ENCODE results near the gene PDE4D. TPM values are rescaled to one million over a fixed set of nuclear protein-coding genes. Genes with fewer than 3 reads are reported as not detected.

PDE4D gene
- total and polyA plus RNA-seq, 10 of the 15 experiments (the other 5 are each of a cell fraction or from before 2014, with no cell fraction given) = 0.87 to 4.1 (median 2.2) TPM

- TF ChIP-seq, protein P1, sequence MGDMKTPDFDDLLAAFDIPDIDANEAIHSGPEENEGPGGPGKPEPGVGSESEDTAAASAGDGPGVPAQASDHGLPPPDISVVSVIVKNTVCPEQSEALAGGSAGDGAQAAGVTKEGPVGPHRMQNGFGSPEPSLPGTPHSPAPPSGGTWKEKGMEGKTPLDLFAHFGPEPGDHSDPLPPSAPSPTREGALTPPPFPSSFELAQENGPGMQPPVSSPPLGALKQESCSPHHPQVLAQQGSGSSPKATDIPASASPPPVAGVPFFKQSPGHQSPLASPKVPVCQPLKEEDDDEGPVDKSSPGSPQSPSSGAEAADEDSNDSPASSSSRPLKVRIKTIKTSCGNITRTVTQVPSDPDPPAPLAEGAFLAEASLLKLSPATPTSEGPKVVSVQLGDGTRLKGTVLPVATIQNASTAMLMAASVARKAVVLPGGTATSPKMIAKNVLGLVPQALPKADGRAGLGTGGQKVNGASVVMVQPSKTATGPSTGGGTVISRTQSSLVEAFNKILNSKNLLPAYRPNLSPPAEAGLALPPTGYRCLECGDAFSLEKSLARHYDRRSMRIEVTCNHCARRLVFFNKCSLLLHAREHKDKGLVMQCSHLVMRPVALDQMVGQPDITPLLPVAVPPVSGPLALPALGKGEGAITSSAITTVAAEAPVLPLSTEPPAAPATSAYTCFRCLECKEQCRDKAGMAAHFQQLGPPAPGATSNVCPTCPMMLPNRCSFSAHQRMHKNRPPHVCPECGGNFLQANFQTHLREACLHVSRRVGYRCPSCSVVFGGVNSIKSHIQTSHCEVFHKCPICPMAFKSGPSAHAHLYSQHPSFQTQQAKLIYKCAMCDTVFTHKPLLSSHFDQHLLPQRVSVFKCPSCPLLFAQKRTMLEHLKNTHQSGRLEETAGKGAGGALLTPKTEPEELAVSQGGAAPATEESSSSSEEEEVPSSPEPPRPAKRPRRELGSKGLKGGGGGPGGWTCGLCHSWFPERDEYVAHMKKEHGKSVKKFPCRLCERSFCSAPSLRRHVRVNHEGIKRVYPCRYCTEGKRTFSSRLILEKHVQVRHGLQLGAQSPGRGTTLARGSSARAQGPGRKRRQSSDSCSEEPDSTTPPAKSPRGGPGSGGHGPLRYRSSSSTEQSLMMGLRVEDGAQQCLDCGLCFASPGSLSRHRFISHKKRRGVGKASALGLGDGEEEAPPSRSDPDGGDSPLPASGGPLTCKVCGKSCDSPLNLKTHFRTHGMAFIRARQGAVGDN (IDR thresholded peaks at IDR 0.05) = no peak
- TF ChIP-seq E2F8 (IDR thresholded peaks at IDR 0.05; ENCODE audit: low read depth, partially characterized antibody) (no peak), CHD1 (IDR thresholded peaks at IDR 0.05; ENCODE audit: low read depth, low read length) (no peak), RFX5 (IDR thresholded peaks at IDR 0.05; ENCODE audit: low read depth, low read length) (no peak), ZNF207 (IDR thresholded peaks at IDR 0.05; ENCODE audit: borderline replicate concordance) (no peak), FOXK2 (IDR thresholded peaks at IDR 0.05) (no peak), KDM1A (IDR thresholded peaks at IDR 0.05; ENCODE audit: borderline replicate concordance) (no peak)
- TF ChIP-seq, protein P2, sequence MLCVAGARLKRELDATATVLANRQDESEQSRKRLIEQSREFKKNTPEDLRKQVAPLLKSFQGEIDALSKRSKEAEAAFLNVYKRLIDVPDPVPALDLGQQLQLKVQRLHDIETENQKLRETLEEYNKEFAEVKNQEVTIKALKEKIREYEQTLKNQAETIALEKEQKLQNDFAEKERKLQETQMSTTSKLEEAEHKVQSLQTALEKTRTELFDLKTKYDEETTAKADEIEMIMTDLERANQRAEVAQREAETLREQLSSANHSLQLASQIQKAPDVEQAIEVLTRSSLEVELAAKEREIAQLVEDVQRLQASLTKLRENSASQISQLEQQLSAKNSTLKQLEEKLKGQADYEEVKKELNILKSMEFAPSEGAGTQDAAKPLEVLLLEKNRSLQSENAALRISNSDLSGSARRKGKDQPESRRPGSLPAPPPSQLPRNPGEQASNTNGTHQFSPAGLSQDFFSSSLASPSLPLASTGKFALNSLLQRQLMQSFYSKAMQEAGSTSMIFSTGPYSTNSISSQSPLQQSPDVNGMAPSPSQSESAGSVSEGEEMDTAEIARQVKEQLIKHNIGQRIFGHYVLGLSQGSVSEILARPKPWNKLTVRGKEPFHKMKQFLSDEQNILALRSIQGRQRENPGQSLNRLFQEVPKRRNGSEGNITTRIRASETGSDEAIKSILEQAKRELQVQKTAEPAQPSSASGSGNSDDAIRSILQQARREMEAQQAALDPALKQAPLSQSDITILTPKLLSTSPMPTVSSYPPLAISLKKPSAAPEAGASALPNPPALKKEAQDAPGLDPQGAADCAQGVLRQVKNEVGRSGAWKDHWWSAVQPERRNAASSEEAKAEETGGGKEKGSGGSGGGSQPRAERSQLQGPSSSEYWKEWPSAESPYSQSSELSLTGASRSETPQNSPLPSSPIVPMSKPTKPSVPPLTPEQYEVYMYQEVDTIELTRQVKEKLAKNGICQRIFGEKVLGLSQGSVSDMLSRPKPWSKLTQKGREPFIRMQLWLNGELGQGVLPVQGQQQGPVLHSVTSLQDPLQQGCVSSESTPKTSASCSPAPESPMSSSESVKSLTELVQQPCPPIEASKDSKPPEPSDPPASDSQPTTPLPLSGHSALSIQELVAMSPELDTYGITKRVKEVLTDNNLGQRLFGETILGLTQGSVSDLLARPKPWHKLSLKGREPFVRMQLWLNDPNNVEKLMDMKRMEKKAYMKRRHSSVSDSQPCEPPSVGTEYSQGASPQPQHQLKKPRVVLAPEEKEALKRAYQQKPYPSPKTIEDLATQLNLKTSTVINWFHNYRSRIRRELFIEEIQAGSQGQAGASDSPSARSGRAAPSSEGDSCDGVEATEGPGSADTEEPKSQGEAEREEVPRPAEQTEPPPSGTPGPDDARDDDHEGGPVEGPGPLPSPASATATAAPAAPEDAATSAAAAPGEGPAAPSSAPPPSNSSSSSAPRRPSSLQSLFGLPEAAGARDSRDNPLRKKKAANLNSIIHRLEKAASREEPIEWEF (IDR thresholded peaks at IDR 0.05; ENCODE audit: insufficient replicate concordance, low read depth, low read length) = no peak
Observed at GRCh38 chr5:59755476-59755875, 138.1 kb downstream of the PDE4D start (continued).

Data from GM12878 (cell line).